ENCODE data around the gene CAMK1.

The CAMK1 gene

DNA sequence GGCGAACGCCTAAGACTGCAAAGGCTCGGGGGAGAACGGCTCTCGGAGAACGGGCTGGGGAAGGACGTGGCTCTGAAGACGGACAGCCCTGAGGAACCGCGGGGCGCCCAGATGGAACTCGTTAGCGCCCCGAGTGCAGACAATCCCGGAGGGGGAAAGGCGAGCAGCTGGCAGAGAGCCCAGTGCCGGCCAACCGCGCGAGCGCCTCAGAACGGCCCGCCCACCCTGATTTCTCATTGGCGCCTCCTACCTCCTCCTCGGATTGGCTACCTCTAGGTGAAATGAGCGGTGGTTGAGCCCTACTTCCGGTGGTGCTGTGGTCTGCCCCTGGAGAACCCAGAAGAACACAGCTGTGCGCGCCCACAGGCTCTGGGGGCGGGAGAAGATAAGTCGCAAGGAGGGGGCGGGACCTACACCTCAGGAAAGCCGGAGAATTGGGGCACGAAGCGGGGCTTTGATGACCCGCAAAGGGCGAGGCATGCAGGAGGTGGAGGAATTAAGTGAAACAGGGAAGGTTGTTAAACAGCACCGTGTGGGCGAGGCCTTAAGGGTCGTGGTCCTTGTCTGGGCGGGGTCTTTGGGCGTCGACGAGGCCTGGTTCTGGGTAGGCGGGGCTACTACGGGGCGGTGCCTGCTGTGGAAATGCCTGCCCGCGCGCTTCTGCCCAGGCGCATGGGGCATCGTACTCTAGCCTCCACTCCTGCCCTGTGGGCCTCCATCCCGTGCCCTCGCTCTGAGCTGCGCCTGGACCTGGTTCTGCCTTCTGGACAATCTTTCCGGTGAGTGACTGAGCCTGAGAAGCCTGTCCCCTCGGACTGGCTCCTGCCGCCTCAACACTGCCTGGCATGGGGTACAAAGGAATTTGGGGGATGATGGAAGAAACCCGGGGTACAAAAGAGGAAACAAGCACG is 19.8 kb downstream of the CAMK1 start, which contains the start of gene OGG1:
OGG1 (plus strand) TSS at position 308 of the 911 bp plus-strand sequence; CDS start at position 643, 335 bp downstream.
- FAIRE-seq (no peak), DNase-seq (ENCODE audit: insufficient read length, low spot score) (peak; percentile 96)
- peak; percentile 55 for TF ChIP-seq POLR2A (IDR thresholded peaks at IDR 0.05; ENCODE audit: low read depth, low read length)

DNA sequence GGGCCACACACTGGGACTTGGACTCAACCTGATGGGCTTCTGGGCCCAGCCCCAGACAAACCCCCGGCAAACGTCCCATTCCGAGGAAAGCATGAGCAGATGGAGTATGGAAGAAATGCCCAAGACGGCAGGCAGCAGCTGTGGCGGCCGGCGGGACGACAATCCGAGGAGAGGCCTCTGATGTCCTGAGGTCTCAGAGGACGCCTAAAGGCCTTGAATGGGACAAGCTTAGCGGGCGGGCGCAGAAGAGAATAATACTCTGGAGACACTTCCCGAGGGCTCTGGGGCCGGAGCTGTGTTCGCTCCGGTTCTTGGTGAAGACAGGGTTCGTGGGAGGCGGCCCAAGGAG is 20.5 kb downstream of the CAMK1 start:
- DNase-seq (ENCODE audit: insufficient read length, low spot score) (no peak), FAIRE-seq (no peak)

DNA sequence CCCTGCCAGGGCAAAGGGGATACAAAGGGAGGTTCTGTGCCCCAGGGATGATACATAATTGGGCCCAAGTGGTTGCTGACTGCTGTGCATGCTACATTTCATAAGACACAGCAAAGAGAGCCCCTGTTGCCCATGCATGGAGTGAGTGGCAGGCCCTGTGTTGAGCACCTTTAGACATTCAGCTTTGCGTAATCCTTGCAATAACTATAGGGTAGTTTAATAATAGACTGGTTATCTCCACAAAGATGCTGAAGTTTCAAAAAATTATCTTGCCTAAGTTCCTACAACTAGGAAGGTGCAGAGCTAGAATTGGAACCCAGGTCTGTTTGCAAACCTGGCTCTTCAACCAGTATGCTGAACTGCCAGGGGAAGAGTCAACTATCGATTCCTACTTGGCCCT is 21.7 kb downstream of the CAMK1 start:
- DNase-seq (ENCODE audit: insufficient read length, low spot score) (no peak), FAIRE-seq (no peak)
- no peak for TF ChIP-seq POLR2A (IDR thresholded peaks at IDR 0.05; ENCODE audit: low read depth, low read length)

More for the DNA sequence above, 20.5 kb downstream of the CAMK1 start:
- no peak for TF ChIP-seq POLR2A (IDR thresholded peaks at IDR 0.05; ENCODE audit: low read depth, low read length)

DNA sequence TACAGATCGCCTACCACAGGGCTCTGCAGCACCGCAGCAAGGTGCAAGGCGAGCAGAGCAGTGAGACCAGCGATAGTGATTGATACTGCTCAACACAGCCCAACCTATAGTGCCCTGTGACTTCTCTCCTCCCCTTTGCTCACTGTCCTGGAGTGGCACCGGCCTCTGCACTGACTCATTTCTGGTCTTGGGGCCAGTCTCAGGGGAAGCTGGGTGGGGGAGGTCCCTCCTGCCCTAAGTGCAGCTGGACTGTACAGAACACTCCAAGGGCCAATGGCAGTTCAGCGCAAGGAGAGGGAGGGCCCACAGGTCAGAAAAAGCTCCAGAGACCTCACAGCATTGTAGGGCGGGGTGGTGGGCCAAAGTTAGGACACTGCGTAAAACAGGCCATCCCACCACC is 22.5 kb downstream of the CAMK1 start:
- TF ChIP-seq POLR2A (IDR thresholded peaks at IDR 0.05; ENCODE audit: low read depth, low read length) = no peak
- FAIRE-seq (peak; percentile 62), DNase-seq (ENCODE audit: insufficient read length, low spot score) (peak; percentile 74)

DNA sequence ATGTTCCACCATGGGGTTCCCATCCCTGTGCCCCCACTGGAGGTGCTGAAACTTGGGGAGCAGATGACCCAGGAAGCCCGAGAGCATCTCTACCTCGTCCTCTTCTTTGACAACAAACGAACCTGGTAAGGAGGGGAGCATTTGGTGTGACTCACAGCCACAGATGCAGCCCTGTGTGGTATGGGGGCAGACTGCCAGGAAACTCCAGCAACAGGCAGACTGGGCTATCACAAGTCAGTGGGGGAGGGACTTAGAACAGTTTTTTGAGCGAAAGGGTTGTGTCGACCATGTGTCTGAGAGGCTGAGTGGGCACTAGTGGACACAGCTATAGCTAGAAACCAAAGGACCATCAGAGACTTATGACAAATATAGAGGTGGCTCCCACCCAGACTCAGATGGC is 23.4 kb downstream of the CAMK1 start:
- DNase-seq (ENCODE audit: insufficient read length, low spot score) = peak; percentile 88
- no peak for TF ChIP-seq POLR2A (IDR thresholded peaks at IDR 0.05; ENCODE audit: low read depth, low read length)
- peak; percentile 23 for FAIRE-seq

DNA sequence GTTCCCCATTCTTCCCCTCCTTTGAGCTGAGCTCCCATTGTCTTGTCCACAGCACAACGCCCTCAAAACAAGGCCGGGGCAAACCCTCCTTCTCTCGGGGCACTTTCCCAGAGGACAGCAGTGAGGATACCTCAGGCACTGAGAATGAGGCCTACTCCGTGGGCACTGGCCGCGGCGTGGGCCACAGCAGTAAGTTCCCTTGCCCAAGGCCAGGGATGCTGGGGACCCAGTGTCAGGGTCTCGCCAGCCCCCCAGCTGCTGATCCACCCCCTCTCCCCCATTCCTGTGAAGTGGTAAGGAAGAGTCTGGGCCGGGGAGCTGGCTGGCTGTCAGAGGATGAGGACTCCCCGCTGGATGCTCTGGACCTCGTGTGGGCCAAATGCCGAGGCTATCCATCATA is 24.2 kb downstream of the CAMK1 start:
- TF ChIP-seq POLR2A (IDR thresholded peaks at IDR 0.05; ENCODE audit: low read depth, low read length) = no peak

DNA sequence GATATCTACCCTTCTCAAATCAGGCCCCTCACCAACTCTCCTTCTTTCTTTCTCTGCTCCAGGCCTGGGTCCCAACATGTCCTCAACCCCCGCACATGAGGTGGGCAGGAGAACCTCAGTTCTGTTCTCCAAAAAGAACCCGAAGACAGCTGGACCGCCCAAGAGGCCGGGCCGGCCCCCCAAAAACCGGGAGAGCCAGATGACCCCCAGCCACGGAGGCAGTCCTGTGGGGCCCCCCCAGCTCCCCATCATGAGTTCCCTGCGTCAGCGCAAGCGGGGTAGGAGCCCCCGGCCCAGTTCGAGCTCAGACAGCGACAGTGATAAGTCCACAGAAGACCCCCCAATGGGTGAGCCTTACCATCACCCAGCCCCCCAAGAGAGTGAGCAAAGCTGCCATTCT is 25.6 kb downstream of the CAMK1 start:
- DNase-seq (ENCODE audit: insufficient read length, low spot score) (no peak), FAIRE-seq (no peak)
- no peak for TF ChIP-seq POLR2A (IDR thresholded peaks at IDR 0.05; ENCODE audit: low read depth, low read length)

More for the DNA sequence above, 24.2 kb downstream of the CAMK1 start:
- FAIRE-seq (no peak), DNase-seq (ENCODE audit: insufficient read length, low spot score) (no peak)

DNA sequence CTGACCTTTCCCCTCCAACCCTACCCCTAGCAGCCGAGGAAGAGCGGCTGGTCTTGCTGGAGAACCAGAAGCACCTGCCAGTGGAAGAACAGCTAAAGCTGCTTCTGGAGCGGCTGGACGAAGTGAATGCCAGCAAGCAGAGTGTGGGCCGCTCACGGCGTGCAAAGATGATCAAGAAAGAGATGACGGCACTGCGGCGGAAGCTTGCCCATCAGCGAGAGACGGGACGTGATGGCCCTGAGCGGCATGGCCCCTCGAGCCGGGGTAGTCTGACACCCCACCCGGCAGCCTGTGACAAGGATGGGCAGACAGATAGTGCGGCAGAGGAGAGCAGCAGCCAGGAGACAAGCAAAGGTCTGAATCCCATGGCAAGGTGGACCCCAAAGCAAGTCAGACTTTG is 26.2 kb downstream of the CAMK1 start:
- no peak for FAIRE-seq
- TF ChIP-seq POLR2A (IDR thresholded peaks at IDR 0.05; ENCODE audit: low read depth, low read length) = no peak
- no peak for DNase-seq (ENCODE audit: insufficient read length, low spot score)

DNA sequence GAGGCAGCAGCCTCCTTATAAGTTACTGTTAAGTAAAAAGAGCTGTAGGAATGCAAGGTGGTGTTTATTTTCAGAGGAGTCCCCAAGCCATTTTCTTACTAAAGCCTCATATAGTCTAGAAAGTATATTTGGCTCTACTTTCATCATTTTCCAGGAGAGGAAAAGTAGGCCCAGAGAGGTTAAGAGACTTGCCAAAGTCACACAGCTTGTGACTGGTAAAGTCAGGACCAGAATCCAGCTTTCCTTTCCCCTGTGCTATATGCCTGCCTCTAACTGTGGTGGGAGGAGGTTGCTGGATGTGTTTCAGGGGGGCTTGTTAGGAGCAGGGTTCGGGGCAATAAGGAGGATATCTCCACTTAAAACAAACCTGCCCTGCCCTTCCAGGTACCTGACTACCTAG is 27.2 kb downstream of the CAMK1 start:
- no peak for FAIRE-seq

DNA sequence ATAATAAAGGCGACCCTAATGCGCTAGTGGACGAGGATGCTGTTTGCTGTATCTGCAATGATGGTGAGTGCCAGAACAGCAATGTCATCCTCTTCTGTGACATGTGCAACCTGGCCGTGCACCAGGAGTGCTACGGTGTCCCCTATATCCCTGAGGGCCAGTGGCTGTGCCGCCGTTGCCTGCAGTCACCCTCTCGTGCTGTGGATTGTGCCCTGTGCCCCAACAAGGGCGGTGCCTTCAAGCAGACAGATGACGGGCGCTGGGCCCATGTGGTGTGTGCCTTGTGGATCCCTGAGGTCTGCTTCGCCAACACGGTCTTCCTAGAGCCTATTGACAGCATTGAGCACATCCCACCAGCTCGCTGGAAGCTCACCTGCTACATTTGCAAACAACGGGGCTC is 30.6 kb downstream of the CAMK1 start:
- no peak for TF ChIP-seq POLR2A (IDR thresholded peaks at IDR 0.05; ENCODE audit: low read depth, low read length)
- DNase-seq (ENCODE audit: insufficient read length, low spot score) = no peak
- FAIRE-seq = no peak

More for the DNA sequence above, 27.2 kb downstream of the CAMK1 start:
- DNase-seq (ENCODE audit: insufficient read length, low spot score) = no peak
- no peak for TF ChIP-seq POLR2A (IDR thresholded peaks at IDR 0.05; ENCODE audit: low read depth, low read length)

DNA sequence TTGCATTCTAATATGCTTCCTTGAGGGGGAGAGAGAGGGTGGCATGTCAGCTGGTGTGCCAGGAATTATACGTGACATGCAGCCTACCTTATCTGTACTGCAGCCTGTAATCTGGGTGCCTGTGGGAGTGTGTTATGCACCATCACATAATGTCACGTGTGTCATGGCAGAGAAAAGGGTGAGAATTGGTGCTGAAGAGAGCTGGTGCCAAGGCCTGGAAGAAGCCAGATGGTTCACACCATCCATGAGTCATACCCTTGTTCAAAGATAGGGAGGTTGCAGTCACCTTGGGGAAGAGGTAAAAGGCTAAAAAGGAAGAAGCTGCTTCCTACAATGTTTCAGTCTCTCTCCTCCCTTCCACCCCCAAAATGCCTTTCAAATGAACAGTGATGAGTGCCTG is 32.9 kb downstream of the CAMK1 start:
- DNase-seq (ENCODE audit: insufficient read length, low spot score) (no peak), FAIRE-seq (no peak)
- TF ChIP-seq POLR2A (IDR thresholded peaks at IDR 0.05; ENCODE audit: low read depth, low read length) = no peak

DNA sequence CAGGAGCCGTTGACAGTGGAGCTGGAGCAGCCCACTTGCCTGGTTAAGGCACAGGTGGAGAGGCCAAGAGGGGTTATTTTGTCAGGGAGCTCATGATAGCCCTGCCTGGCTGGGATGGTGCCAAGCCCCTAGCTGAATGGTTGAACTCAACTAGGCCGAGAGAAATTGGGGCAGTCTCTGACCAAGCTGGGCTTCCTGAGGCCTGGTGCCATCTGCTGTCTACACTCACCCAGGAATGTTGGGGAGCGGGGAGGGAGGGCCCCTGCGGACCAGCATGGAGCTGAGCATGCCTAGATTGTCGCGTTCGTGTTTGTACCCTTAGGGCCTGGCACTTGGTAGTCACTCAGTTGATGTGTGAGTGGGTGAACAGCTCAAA is 37.0 kb downstream of the CAMK1 start:
- DNase-seq (ENCODE audit: insufficient read length, low spot score) (no peak), FAIRE-seq (no peak)
- no peak for TF ChIP-seq POLR2A (IDR thresholded peaks at IDR 0.05; ENCODE audit: low read depth, low read length)

DNA sequence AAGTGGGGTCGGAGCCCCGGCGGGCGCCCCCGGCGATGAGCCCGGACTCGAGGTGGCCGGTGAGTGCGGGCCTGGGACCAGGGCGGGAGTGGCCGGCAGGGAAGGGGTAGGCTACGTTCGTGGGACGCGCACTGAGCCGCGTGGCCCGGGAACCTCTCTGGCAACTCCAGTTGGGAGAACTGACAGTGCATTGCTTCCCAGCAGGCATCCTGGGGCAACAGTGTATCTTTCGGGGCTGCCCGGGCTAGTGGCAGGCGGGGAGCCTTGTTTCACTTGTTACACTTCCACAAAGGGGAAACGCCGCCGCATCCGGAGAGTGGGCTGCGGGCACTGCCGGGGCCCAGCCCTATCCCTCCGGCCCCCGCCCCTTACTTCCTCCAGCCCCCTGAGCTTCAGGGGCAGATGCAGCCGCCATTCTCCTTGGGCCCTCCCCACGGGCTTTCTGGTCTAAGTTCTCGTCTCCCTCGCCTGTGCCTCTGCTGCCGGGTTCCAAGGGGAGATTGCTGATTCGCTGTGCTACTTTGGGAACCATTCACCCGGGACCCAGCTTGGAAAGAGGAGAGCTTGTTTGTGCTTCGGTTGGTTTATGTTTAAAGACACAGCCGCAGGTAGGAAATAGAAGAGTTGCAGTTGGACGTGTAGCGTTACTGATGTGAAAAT is 37.5 kb downstream of the CAMK1 start:
- TF ChIP-seq POLR2A (IDR thresholded peaks at IDR 0.05; ENCODE audit: low read depth, low read length) = no peak
- FAIRE-seq = no peak
- DNase-seq (ENCODE audit: insufficient read length, low spot score) = no peak

DNA sequence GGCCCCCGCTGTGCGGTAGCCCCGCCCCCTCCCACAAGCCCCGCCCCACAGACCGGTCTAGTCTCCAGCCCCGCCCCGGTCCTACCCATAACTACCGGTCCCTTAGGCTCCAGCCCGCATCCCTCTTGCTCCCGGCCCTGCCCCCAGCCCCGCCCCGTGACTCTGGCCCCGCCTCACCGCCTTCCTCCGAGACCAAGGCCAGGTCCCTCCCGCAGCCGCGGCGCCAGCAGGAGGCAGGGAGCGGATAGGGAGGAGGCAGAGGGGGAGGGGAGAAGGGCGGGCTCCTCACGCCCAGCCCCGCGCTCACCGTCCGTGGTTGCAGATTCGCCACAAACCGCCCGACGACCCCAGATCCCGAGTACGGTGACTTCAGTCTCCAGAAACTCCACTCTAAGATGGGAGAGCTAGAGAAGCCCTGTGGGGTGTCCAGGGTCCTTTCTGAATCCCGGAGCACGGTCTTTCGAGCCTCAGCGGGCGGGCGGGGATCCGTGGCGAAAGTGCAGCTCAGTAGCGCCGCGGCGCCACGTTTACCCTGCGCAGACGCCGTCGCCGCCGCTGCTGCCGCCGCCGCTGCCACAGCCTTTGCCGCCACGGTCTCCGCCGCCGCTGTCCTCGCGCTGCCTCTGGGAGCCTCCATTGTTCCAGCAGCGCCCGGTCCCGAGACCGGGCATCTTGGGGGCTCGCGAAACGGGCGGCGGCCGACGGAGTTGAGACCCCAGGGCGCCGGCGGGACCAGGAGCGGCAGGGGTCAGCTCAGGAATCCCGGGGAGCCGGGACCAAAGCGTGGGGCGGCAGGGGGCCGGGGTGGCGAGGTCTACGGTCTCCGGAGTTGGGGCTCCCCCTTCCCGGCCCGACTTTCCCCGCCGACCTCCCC is 38.3 kb downstream of the CAMK1 start, which contains the start of gene BRPF1:
BRPF1 (plus strand) TSS at position 530 of the 874 bp plus-strand sequence. CDS start 2,406 bp downstream, outside the sequence.
- DNase-seq (ENCODE audit: insufficient read length, low spot score) (peak; percentile 94), FAIRE-seq (no peak)
- peak; percentile 83 for TF ChIP-seq POLR2A (IDR thresholded peaks at IDR 0.05; ENCODE audit: low read depth, low read length)

Data from H54 (cell line).